Measurements from ENCODE around the gene ACAD9.
A peak's percentile ranks its signal among the peaks of the same experiment; 100 is the strongest.
"Not testable (repeated sequence)": the region's sequence is repeated elsewhere in the genome, so short reads cannot be mapped to it uniquely, and the experiment has no call there.

ACAD9 gene

GRCh38 chr3:128879125-128879969 lies at the start of gene ACAD9:
TSS of gene ACAD9 (plus strand) at chr3:128879620. CDS start at chr3:128879692, 72 bp downstream.
- DNase-seq = peak; percentile 83

- not testable (repeated sequence) for DNase-seq
These were observed 49.3 kb upstream of the ACAD9 start for GRCh38 chr3:128829925-128830625.

GRCh38 chr3:128830762-128831161 lies 48.7 kb upstream of the ACAD9 start:
- not testable (repeated sequence) for DNase-seq

GRCh38 chr3:128832979-128833378 lies 46.4 kb upstream of the ACAD9 start:
- DNase-seq = not testable (repeated sequence)

- no peak for DNase-seq
These were observed 44.3 kb upstream of the ACAD9 start for GRCh38 chr3:128835096-128835495.

GRCh38 chr3:128841926-128842920 lies 37.2 kb upstream of the ACAD9 start:
- DNase-seq = no peak

- no peak for DNase-seq
These were observed 34.9 kb upstream of the ACAD9 start for GRCh38 chr3:128844502-128844901.

- DNase-seq = no peak
These were observed 34.2 kb upstream of the ACAD9 start for GRCh38 chr3:128845119-128845777.

- DNase-seq = no peak
These were observed 33.5 kb upstream of the ACAD9 start for GRCh38 chr3:128845778-128846485.

GRCh38 chr3:128846486-128846891 lies 32.9 kb upstream of the ACAD9 start:
- DNase-seq = no peak

GRCh38 chr3:128847666-128848370 lies 31.6 kb upstream of the ACAD9 start:
- DNase-seq = no peak

GRCh38 chr3:128848936-128849335 lies 30.5 kb upstream of the ACAD9 start:
- no peak for DNase-seq

GRCh38 chr3:128849911-128850455 lies 29.4 kb upstream of the ACAD9 start:
- no peak for DNase-seq

GRCh38 chr3:128850544-128850943 lies 28.9 kb upstream of the ACAD9 start:
- no peak for DNase-seq

- no peak for DNase-seq
These were observed 27.8 kb upstream of the ACAD9 start for GRCh38 chr3:128851601-128852000.

GRCh38 chr3:128853826-128854225 lies 25.6 kb upstream of the ACAD9 start:
- no peak for DNase-seq

- no peak for DNase-seq
These were observed 24.9 kb upstream of the ACAD9 start for GRCh38 chr3:128854475-128854874.

- no peak for DNase-seq
These were observed 23.9 kb upstream of the ACAD9 start for GRCh38 chr3:128855569-128855968.

GRCh38 chr3:128858167-128858566 lies 21.3 kb upstream of the ACAD9 start:
- DNase-seq = no peak

GRCh38 chr3:128859630-128860029 lies 19.8 kb upstream of the ACAD9 start:
- no peak for DNase-seq

GRCh38 chr3:128861491-128861890 lies 17.9 kb upstream of the ACAD9 start:
- DNase-seq = no peak

Data from NCI-H510A (cell line).